Measurements from ENCODE around the gene CALML6. TPM values are rescaled to one million over a fixed set of nuclear protein-coding genes. Genes with fewer than 3 reads are reported as not detected.

Gene CALML6
- total RNA-seq, 2 donors from 2014 or later = not detected

- Histone ChIP-seq H3K9me3 (no peaks in the 10 kb centered on the region), H3K4me1 (ENCODE audit: control insufficient read depth in 1 of 2, low read depth in 2 of 2) (peaks cover 0 to 10% of the 10 kb centered on the region in 2 donors), H3K27me3 (replicated peaks; ENCODE audit: insufficient read depth) (no peaks in the 10 kb centered on the region), H3K4me3 (peak overlapping the region; percentile 72), H3K27ac (no peak overlapping the region), H3K36me3 (no peaks in the 10 kb centered on the region)
- no peak for TF ChIP-seq CTCF (IDR thresholded peaks at IDR 0.05)
- no peak for DNase-seq (ENCODE audit: low spot score)
- ATAC-seq (ENCODE audit: insufficient number of reproducible peaks, low FRiP score, low read depth) = no peak
Measured at GRCh38 chr1:1917995-1918900, 3.2 kb downstream of the CALML6 start.

- Histone ChIP-seq H3K9me3 (no peaks in the 10 kb centered on the region), H3K27me3 (replicated peaks; ENCODE audit: insufficient read depth) (no peaks in the 10 kb centered on the region), H3K36me3 (no peaks in the 10 kb centered on the region), H3K4me1 (ENCODE audit: control insufficient read depth in 1 of 2, low read depth in 2 of 2) (peaks cover 0 to 10% of the 10 kb centered on the region in 2 donors), H3K4me3 (peak within 1 kb of the TSS; percentile 72), H3K27ac (no peak within 1 kb of the TSS)
- ATAC-seq (ENCODE audit: insufficient number of reproducible peaks, low FRiP score, low read depth) (peak; percentile 14), DNase-seq (ENCODE audit: low spot score) (no peak)
- no peak for TF ChIP-seq CTCF (IDR thresholded peaks at IDR 0.05)
Measured at GRCh38 chr1:1918901-1919303, 3.8 kb downstream of the CALML6 start, which contains the start of gene TMEM52. Gene TMEM52 (minus strand): TSS chr1:1919279. CDS start chr1:1919265, 14 bp downstream.

GRCh38 chr1:1919304-1920056 is 4.4 kb downstream of the CALML6 start:
- no peak overlapping the region for H3K27ac ChIP-seq
- no peak for TF ChIP-seq CTCF (IDR thresholded peaks at IDR 0.05)
- ATAC-seq (ENCODE audit: insufficient number of reproducible peaks, low FRiP score, low read depth) = peak; percentile 77
- no peaks in the 10 kb centered on the region for H3K36me3 ChIP-seq
- peak; percentile 72 for DNase-seq (ENCODE audit: low spot score)
- peaks cover 0 to 10% of the 10 kb centered on the region in 2 donors for H3K4me1 ChIP-seq (ENCODE audit: control insufficient read depth in 1 of 2, low read depth in 2 of 2)
- H3K9me3 ChIP-seq = no peaks in the 10 kb centered on the region
- no peaks in the 10 kb centered on the region for H3K27me3 ChIP-seq (replicated peaks; ENCODE audit: insufficient read depth)
- H3K4me3 ChIP-seq = peak overlapping the region; percentile 72

GRCh38 chr1:1920057-1920607 is 5.1 kb downstream of the CALML6 start:
- ATAC-seq (ENCODE audit: insufficient number of reproducible peaks, low FRiP score, low read depth) (no peak), DNase-seq (ENCODE audit: low spot score) (no peak)
- Histone ChIP-seq H3K4me3 (peak overlapping the region; percentile 72), H3K27ac (no peak overlapping the region), H3K9me3 (no peaks in the 10 kb centered on the region), H3K27me3 (replicated peaks; ENCODE audit: insufficient read depth) (no peaks in the 10 kb centered on the region), H3K36me3 (no peaks in the 10 kb centered on the region), H3K4me1 (ENCODE audit: control insufficient read depth in 1 of 2, low read depth in 2 of 2) (peaks cover 0 to 10% of the 10 kb centered on the region in 2 donors)
- no peak for TF ChIP-seq CTCF (IDR thresholded peaks at IDR 0.05)

Measured in thoracic aorta (tissue), 2 donors.